Fibroblast of the aortic adventitia (primary cell): ENCODE data around the gene NT5M. TPM values are rescaled to one million over a fixed set of nuclear protein-coding genes. Genes with fewer than 3 reads are reported as not detected.

ENCODE experiments used
- DNase-seq: peaks from one replicate; pipeline ENCODE4 v3.0.0-alpha.2; 2010; ENCODE audit warnings: low read depth
- H3K4me3 ChIP-seq: 2 replicates; pipeline ENCODE4 v1.5.1; 2011; ENCODE audit warnings: low read depth, mild to moderate bottlenecking, control low read depth, low read length, moderate library complexity
- total RNA-seq: library from RNA; depleted of rRNA; stranded (reverse); fragments of >200 nt; gene quantifications from 2 replicates; pipeline ENCODE4 v1.2.3, GENCODE V29; 2012; ENCODE audit warnings: low replicate concordance
- TF ChIP-seq, protein P1 (sequence below): IDR thresholded peaks from 2 replicates; pipeline ENCODE4 v1.5.1; 2011; ENCODE audit warnings: mild to moderate bottlenecking, low read length, control low read depth, inconsistent platforms; ENCODE audit not compliant: insufficient read depth

The NT5M gene
- total RNA-seq, 1 donor: 2.3 TPM

DNA sequence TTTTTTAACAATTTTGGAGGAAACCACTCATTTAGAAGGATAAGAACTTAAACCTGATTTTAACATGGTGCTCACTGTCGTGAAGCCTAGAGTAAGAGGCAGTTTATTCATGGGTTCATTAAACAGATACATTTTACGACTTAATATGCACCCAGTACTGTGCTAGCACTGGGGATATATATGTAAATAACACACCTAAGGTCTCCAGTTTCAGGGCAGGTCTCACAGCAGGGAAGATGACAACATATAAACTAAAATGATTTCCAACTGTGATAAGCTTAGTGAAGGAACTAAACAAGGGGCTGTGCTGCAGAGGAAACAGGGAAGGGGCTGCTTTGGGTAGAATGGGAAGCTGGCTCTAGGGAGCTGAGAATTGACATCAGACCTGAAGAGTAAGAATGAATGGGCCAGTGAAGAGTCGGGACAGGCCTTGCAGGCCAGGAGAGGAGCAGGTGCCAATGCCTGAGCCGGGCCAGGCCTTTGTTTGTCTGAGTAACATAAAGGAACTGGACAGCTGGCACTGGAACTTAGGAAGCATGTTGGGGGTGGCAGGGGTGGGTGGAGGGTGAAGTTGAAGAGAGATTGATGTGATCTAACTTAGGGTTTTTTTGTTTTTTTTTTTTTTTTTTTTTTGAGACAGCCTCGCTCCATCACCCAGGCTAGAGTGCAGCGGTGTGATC lies 12.1 kb downstream of the NT5M start:
- TF ChIP-seq, protein P1, sequence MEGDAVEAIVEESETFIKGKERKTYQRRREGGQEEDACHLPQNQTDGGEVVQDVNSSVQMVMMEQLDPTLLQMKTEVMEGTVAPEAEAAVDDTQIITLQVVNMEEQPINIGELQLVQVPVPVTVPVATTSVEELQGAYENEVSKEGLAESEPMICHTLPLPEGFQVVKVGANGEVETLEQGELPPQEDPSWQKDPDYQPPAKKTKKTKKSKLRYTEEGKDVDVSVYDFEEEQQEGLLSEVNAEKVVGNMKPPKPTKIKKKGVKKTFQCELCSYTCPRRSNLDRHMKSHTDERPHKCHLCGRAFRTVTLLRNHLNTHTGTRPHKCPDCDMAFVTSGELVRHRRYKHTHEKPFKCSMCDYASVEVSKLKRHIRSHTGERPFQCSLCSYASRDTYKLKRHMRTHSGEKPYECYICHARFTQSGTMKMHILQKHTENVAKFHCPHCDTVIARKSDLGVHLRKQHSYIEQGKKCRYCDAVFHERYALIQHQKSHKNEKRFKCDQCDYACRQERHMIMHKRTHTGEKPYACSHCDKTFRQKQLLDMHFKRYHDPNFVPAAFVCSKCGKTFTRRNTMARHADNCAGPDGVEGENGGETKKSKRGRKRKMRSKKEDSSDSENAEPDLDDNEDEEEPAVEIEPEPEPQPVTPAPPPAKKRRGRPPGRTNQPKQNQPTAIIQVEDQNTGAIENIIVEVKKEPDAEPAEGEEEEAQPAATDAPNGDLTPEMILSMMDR: no peak
- no peak for DNase-seq
- no peak overlapping the region for H3K4me3 ChIP-seq

DNA sequence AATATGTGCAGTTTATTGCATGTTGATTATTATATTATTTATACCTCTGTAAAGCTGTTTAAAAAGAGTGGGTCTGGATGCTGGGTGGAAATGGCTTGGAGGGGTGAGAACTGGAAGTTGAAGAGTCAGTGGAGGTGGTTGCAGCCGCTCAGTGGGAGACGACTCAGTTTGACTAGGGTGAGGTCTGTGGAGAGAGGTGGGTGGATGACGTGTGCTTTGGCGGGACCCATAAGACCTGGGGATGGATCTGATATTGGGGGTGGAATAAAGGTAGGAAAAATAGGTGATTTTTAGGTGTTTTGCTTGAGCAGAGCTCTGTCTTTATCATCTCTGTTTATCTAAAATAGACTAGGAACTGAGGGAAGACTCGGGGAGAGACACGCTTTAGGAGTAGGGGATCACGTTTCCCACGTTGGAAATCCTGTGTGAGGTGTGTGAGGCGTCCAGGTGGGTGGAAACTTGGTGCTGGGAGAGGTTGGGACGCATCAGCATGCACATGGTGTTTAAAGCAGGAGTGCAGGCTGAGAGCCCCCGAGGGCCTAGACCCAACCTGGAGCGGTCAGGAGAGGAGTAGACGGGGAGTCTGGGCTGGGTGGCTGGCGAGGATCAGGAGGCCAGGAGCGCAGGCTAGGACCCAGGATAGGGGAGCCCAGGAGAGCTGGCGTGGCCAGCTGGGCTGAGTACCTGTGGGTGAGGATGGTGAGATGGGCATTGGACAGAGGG lies 17.2 kb downstream of the NT5M start:
- TF ChIP-seq, protein P1: no peak
- no peak overlapping the region for H3K4me3 ChIP-seq
- DNase-seq: no peak

DNA sequence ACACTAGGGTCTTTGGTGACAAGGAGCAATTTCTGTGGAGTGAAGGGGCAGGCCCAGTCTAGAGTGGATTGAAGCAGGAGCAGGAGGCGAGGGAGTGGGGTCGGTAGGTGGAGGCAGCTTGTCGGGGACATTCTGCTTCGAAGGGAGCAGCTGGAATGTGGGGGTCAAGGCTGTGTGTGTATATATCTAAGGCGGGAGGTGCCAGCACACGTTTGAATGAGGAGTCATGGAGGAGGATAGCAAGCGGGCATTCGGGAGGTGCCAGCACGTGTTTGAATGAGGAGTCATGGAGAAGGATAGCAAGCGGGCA lies 17.7 kb downstream of the NT5M start:
- H3K4me3 ChIP-seq: no peak overlapping the region
- TF ChIP-seq, protein P1: no peak
- no peak for DNase-seq

DNA sequence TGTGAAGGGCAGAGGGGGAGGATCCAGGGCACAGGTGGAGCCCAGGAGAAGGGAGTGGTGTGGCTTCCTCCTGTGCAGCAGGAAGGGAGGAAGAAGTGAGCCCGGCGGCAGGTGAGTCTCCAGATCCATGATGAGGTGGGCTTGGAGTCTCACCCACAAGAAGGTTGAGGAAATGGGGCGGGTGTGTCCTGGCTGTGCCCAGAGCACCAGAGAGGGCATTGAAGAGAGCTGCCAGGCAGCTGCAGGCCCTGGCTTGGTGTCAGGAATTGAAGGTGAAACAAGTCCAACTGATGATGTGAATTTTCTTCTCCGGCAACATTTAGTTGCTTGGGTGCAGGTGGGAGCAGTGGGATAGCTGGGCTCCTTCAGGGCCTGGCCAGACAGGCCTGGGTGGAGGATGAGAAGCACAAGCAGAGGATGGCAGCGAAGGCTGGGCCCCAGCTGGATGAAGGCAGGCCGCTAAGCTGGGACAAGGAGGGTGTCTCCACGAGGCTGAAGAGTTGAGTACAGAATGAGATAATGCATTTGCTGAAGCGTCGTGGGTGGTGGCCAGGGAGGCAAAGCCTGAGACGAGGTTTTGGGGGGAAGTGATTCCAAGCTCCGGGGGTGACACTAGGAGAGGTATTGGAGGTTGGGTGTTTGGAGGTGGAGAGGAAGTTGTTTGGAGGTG lies 18.3 kb downstream of the NT5M start:
- TF ChIP-seq, protein P1: no peak
- H3K4me3 ChIP-seq: no peak overlapping the region
- no peak for DNase-seq

DNA sequence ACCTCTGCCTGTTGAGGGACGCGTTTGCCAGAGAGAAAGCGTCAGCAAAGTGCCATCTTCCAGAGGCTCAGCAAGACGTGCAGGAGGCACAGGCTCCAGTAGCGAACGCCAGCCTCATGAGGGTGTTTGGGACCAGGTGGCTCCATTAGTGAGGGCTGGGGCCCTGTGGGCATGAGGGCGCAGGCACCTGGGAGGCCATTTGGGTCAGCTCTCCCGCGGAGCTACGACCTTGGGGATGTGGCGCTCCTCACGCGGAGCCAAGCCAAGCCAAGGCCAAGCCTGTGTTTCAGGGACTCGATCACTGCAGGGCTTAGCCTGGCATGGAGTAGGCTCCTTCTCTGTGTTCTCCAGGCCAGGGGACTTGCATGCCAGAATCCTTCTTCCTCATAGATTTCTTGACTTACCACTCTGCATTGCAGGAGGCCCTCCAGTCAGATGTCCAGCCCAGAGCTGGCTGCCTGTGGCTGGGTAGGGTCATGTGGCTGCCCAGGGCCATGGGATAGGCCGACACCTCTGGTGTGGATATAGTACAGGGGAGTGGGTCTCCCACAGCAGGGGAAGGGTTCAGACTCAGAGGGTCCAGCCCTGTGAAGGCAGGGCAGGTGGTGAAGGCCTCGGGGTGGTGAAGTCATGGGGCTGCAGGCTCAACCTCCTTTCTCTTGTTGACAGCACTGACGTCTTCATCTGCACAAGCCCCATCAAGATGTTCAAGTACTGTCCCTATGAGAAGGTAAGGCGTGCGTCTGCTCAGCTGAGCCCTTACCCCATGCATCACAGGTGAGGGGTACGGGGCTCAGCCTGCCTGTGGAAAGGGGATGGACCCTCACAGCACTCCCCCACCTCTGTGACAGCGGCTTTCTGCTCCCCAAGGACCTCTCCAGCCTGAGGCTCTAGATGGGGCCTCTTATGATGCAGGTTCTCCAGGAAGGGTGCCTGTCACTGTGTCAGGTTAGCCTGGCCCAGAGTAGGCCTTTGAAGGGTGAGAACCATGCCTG lies 19.6 kb downstream of the NT5M start:
- TF ChIP-seq, protein P1: no peak
- no peak for DNase-seq
- H3K4me3 ChIP-seq: no peak overlapping the region

DNA sequence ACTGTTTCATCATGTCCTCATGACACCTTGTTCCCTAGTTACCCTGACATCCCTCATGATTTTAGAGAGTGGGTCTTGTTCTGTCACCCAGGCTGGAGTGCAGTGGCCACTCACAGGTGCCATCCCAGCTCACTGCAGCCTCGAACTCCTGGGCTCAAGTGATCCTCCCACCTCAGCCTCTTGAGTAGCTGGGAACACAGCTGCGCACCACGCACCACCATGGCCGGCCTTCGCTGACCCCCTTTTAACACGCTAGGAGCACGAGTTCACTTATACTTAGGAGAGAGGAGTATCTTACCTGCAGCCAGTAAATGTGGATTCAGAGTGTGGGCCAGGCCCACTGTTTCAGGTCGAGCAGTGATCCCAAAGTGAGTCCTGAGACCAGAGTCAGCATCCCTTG lies 21.4 kb downstream of the NT5M start:
- TF ChIP-seq, protein P1: no peak
- no peak overlapping the region for H3K4me3 ChIP-seq
- DNase-seq: no peak
